Fibroblast of lung (primary cell): Measurements from ENCODE around the gene C16orf96.

Experiments
- EZH2 ChIP-seq: IDR thresholded peaks from 2 replicates; pipeline ENCODE4 v1.5.1; 2012; ENCODE audit warnings: low read length, control low read depth, mild to moderate bottlenecking; ENCODE audit errors: missing control alignments
- TF ChIP-seq, protein P1 (sequence below), 2 donors: IDR thresholded peaks in 1 of 2; conservative IDR thresholded peaks in 1 of 2; 1 replicate in 1 of 2; 2 replicates in 1 of 2; pipeline ENCODE4 v1.5.1; 2011 to 2012; ENCODE audit warnings: low read length in 2 of 2, control low read depth in 1 of 2, inconsistent platforms in 1 of 2, low read depth in 1 of 2, mild to moderate bottlenecking in 1 of 2

DNA sequence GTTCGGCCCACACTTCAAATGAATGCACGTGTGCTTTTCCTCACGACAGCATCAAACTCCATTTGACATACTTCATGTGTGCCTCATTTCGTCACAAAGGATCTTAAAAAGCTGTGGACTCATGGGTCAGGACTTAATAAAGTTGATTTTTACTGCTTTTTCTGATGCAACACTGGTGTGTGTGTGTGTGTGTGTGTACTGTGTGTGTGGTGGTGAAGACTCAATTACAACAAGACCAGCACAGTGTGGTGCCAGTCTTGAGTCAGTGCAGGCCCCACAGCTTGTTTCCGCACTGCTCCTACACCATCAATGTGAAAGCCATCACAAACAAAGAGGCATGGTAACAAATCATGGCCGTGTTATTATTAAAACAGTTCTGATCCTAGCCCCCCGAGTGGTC lies 35.2 kb upstream of the C16orf96 start:
- TF ChIP-seq, protein P1, sequence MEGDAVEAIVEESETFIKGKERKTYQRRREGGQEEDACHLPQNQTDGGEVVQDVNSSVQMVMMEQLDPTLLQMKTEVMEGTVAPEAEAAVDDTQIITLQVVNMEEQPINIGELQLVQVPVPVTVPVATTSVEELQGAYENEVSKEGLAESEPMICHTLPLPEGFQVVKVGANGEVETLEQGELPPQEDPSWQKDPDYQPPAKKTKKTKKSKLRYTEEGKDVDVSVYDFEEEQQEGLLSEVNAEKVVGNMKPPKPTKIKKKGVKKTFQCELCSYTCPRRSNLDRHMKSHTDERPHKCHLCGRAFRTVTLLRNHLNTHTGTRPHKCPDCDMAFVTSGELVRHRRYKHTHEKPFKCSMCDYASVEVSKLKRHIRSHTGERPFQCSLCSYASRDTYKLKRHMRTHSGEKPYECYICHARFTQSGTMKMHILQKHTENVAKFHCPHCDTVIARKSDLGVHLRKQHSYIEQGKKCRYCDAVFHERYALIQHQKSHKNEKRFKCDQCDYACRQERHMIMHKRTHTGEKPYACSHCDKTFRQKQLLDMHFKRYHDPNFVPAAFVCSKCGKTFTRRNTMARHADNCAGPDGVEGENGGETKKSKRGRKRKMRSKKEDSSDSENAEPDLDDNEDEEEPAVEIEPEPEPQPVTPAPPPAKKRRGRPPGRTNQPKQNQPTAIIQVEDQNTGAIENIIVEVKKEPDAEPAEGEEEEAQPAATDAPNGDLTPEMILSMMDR (conservative IDR thresholded peaks at IDR 0.05 in 1 of 2, IDR thresholded peaks at IDR 0.05 in 1 of 2; ENCODE audit: low read depth in 1 of 2, low read length in 2 of 2): no peak
- TF ChIP-seq EZH2: no peak
